Measurements from ENCODE around the gene HYKK.

GRCh38 chr15:78524230-78524629 is 16.9 kb downstream of the HYKK start:
- no peak for TF ChIP-seq CTCF (IDR thresholded peaks at IDR 0.05)
- TF ChIP-seq POLR2A (IDR thresholded peaks at IDR 0.05), result no peak
- TF ChIP-seq POLR2AphosphoS5 (IDR thresholded peaks at IDR 0.05), result no peak

Measured in prostate gland (tissue), 2 donors.